IMR-90 (cell line): Measurements from ENCODE around the gene DENND2D. TPM values are rescaled to one million over a fixed set of nuclear protein-coding genes. Genes with fewer than 3 reads are reported as not detected.
A peak's percentile ranks its signal among the peaks of the same experiment; 100 is the strongest.

Source experiments
- ATAC-seq: fragments of 200-7000 bp; cut with Tn5 transposase; 2 replicates; pipeline ENCODE4 v1.9.1; 2020; ENCODE audit warnings: low read depth, mild to moderate bottlenecking, moderate library complexity
- BruUV-seq: library from RNA; stranded (reverse); fragments of 400-500 nt; replicated peaks from 2 replicates; lab custom pipeline; 2021; lab: Mats Ljungman, UMichigan
- CTCF ChIA-PET: fragments of 300-600 bp; formaldehyde crosslinking; extraction: SDS; loops from one replicate; lab custom pipeline; 2021; ENCODE audit warnings: antibody characterized with exemption; lab: Yijun Ruan, JAX
- POLR2A ChIA-PET: fragments of 300-600 bp; sonication (Branson Sonifier 250); formaldehyde crosslinking; loops from one replicate; lab custom pipeline; 2022; ENCODE audit warnings: antibody characterized with exemption; ENCODE audit not compliant: unreplicated experiment; lab: Charles Lee
- DNase-seq: peaks from one replicate; pipeline ENCODE4 v3.0.0; 2013
- H2AFZ ChIP-seq: replicated peaks from 2 replicates; pipeline ENCODE3; 2013; ENCODE audit warnings: low read length, mild to moderate bottlenecking; ENCODE audit not compliant: poor library complexity
- H2AK5ac ChIP-seq: 2 replicates; pipeline ENCODE4 v1.6.1; 2013; ENCODE audit warnings: low read depth, low read length, inconsistent platforms
- H2AK9ac ChIP-seq: replicated peaks from 2 replicates; pipeline ENCODE3; 2013; ENCODE audit warnings: mild to moderate bottlenecking, low read depth, low read length, moderate library complexity; ENCODE audit not compliant: poor library complexity
- H2BK120ac ChIP-seq: 2 replicates; pipeline ENCODE4 v1.6.1; 2013; ENCODE audit warnings: low read depth, low read length, inconsistent platforms
- H2BK15ac ChIP-seq: 3 replicates; pipeline ENCODE4 v1.6.1; 2013; ENCODE audit warnings: low read depth, low read length, inconsistent platforms
- H2BK20ac ChIP-seq: 2 replicates; pipeline ENCODE4 v1.6.1; 2013; ENCODE audit warnings: low read depth, mild to moderate bottlenecking, inconsistent platforms, low read length, moderate library complexity
- H2BK5ac ChIP-seq: 2 replicates; pipeline ENCODE4 v1.6.1; 2013; ENCODE audit warnings: mild to moderate bottlenecking, low read depth, low read length, inconsistent platforms; ENCODE audit not compliant: poor library complexity, severe bottlenecking
- H3K14ac ChIP-seq: replicated peaks from 2 replicates; pipeline ENCODE4 v1.6.1; 2013; ENCODE audit warnings: low read depth, low read length, inconsistent platforms
- H3K18ac ChIP-seq: 2 replicates; pipeline ENCODE4 v1.6.1; 2013; ENCODE audit warnings: low read depth, low read length, control low read depth
- H3K23ac ChIP-seq: 2 replicates; pipeline ENCODE4 v1.6.1; 2013; ENCODE audit warnings: low read depth, low read length, inconsistent platforms
- H3K27ac ChIP-seq: 2 replicates; pipeline ENCODE4 v1.5.1; 2013; ENCODE audit warnings: mild to moderate bottlenecking, control low read depth, low read length; ENCODE audit not compliant: insufficient read depth
- H3K27me3 ChIP-seq: 2 replicates; pipeline ENCODE4 v1.6.1; 2013; ENCODE audit warnings: low read length; ENCODE audit not compliant: control insufficient read depth, insufficient read depth
- H3K36me3 ChIP-seq: 2 replicates; pipeline ENCODE4 v1.6.1; 2013; ENCODE audit warnings: low read length, mixed read lengths; ENCODE audit not compliant: control insufficient read depth, insufficient read depth
- H3K4ac ChIP-seq: 2 replicates; pipeline ENCODE4 v1.6.1; 2013; ENCODE audit warnings: low read depth, low read length, inconsistent platforms
- H3K4me1 ChIP-seq: 2 replicates; pipeline ENCODE4 v1.6.1; 2013; ENCODE audit warnings: low read length, mixed read lengths; ENCODE audit not compliant: control insufficient read depth, insufficient read depth
- H3K4me2 ChIP-seq: 2 replicates; pipeline ENCODE4 v1.6.1; 2013; ENCODE audit warnings: low read depth, mild to moderate bottlenecking, control low read depth, low read length, moderate library complexity
- H3K4me3 ChIP-seq: 2 replicates; pipeline ENCODE4 v1.5.1; 2013; ENCODE audit warnings: low read depth, mild to moderate bottlenecking, control low read depth, low read length, moderate library complexity; ENCODE audit not compliant: insufficient read depth
- H3K56ac ChIP-seq: 2 replicates; pipeline ENCODE4 v1.6.1; 2013; ENCODE audit warnings: low read length, inconsistent platforms; ENCODE audit not compliant: insufficient read depth; ENCODE audit errors: extremely low read depth
- H3K79me1 ChIP-seq, 2 experiments: 2 replicates each; pipeline ENCODE4 v1.6.1; 2013; ENCODE audit warnings: low read length in 2 of 2, inconsistent platforms in 1 of 2, low read depth in 1 of 2
- H3K9ac ChIP-seq: 2 replicates; pipeline ENCODE4 v1.6.1; 2013; ENCODE audit warnings: low read depth, low read length, control low read depth
- H3K9me1 ChIP-seq: 2 replicates; pipeline ENCODE4 v1.6.1; 2013; ENCODE audit warnings: low read length, inconsistent platforms; ENCODE audit not compliant: insufficient read depth
- H3K9me3 ChIP-seq: 2 replicates; pipeline ENCODE4 v1.6.1; 2013; ENCODE audit warnings: low read length; ENCODE audit not compliant: control insufficient read depth, insufficient read depth
- H4K20me1 ChIP-seq: 2 replicates; pipeline ENCODE4 v1.6.1; 2013; ENCODE audit warnings: low read length, inconsistent platforms; ENCODE audit not compliant: insufficient read depth
- H4K5ac ChIP-seq: 2 replicates; pipeline ENCODE4 v1.6.1; 2013; ENCODE audit warnings: mild to moderate bottlenecking, low read depth, low read length, control low read depth
- H4K8ac ChIP-seq, 2 experiments: 2 replicates each; pipeline ENCODE4 v1.6.1; 2013; ENCODE audit warnings: low read depth in 2 of 2, low read length in 2 of 2, control low read depth in 1 of 2, inconsistent platforms in 1 of 2
- H4K91ac ChIP-seq: 2 replicates; pipeline ENCODE4 v1.6.1; 2013; ENCODE audit warnings: low read depth, low read length, inconsistent platforms; ENCODE audit not compliant: insufficient read depth
- CEBPB ChIP-seq: IDR thresholded peaks from 2 replicates; pipeline ENCODE4 v1.6.1; 2012; ENCODE audit warnings: low read depth, low read length, improper control_type of control experiment
- MAZ ChIP-seq: IDR thresholded peaks from 2 replicates; pipeline ENCODE4 v1.6.1; 2012; ENCODE audit warnings: low read depth, mild to moderate bottlenecking, low read length, improper control_type of control experiment, moderate library complexity, borderline replicate concordance
- MXI1 ChIP-seq: IDR thresholded peaks from 2 replicates; pipeline ENCODE4 v1.6.1; 2012; ENCODE audit warnings: low read depth, mild to moderate bottlenecking, low read length, moderate library complexity, borderline replicate concordance
- POLR2A ChIP-seq: IDR thresholded peaks from 2 replicates; pipeline ENCODE4 v1.6.1; 2012; ENCODE audit warnings: mild to moderate bottlenecking, low read depth, low read length
- RAD21 ChIP-seq: IDR thresholded peaks from 2 replicates; pipeline ENCODE4 v1.6.1; 2012; ENCODE audit warnings: low read length, improper control_type of control experiment
- WGBS, 2 experiments: methylation state at CpG; one replicate each; pipeline versions ENCODE4 v1.1.5 to v1.1.7; 2013; ENCODE audit warnings: missing lambda C conversion rate in 2 of 2; ENCODE audit not compliant: insufficient read length in 1 of 2; ENCODE audit errors: extremely low coverage in 2 of 2; 5-methylcytosine and 5-hydroxymethylcytosine counted together
- dilution Hi-C: fragments of 300-500 bp; cut with HindIII; formaldehyde crosslinking; loops from one replicate; pipeline ENCODE4 v1.14.3; 2018; ENCODE audit warnings: low sequenced_read_pairs; ENCODE audit not compliant: unreplicated experiment
- in situ Hi-C: fragments of 300-500 bp; cut with MboI; formaldehyde crosslinking; loops from 3 replicates; pipeline ENCODE4 v1.14.3; 2019; ENCODE audit warnings: low sequenced_read_pairs, inconsistent platforms, mixed read lengths
- intact Hi-C: fragments of 100-400 bp; cut with micrococcal nuclease; formaldehyde crosslinking; loops from 2 replicates; pipeline ENCODE4 v1.10.0; 2022
- polyA plus RNA-seq, 3 experiments: library from polyadenylated mRNA; depleted of rRNA; stranded (reverse); fragments of >200 nt; gene quantifications; 2 replicates each; pipeline ENCODE4 v1.2.3, GENCODE V29; 2012; ENCODE audit warnings: low replicate concordance in 1 of 3
- total RNA-seq: library from RNA; depleted of rRNA; stranded (reverse); fragments of >200 nt; gene quantifications from 2 replicates; pipeline ENCODE4 v1.2.3, GENCODE V29; 2012
- TF ChIP-seq, protein P1 (sequence below): conservative IDR thresholded peaks from 2 replicates; pipeline ENCODE4 v1.5.1; 2012; ENCODE audit warnings: mild to moderate bottlenecking, low read depth, low read length, improper control_type of control experiment
- TF ChIP-seq, protein P2 (sequence below): fragments of 150-350 bp; IDR thresholded peaks from 2 replicates; pipeline ENCODE4 v1.6.1; 2017; ENCODE audit warnings: mild to moderate bottlenecking, antibody characterized with exemption, low read length, low read depth

DENND2D gene
- total and polyA plus RNA-seq, 2 of the 4 experiments (the other 2 are of a cell fraction), result 0.86 to 0.90 TPM

DNA sequence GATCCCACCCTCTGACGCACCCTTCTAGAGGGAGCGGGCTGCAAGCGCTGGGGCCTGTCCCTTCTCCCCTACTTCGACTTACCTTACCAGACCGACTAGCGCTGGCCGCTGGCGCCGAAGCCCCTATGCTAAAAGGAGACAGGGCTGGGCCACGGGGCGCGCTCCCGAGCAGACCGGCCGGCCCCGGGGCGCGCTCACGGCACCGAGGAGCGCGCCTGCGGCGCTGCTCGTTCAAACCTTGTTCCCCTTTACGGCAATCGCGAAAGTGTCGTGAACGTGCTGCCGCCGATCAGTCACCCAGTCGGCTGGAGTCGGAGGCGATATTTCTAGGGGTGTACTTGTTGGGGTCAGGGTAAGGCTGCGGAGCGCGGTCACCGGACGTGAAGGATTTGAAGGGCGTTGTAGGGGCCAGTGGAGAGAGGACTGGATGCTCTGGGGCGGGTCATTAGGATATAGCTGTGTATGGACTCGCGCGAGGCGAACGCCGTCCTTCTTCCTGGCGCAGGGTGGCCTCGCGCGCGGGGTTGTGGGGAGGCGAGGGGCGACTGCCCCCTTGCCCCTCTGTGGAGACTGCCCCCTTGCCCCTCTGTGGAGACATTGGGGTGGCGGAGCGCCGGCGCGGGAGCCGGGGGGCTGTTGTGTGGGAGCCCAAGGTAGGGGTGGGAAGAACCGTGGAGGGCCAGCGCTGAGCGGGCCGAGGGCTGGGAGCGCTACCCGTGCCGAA is 60.3 kb downstream of the DENND2D start, which contains the start of the genes CEPT1 and DRAM2:
CEPT1 (plus strand) TSS at position 268 of the 724 bp plus-strand sequence. CDS start 7,492 bp downstream, outside the sequence.
DRAM2 (minus strand) TSS at position 138 of the 724 bp plus-strand sequence. CDS start 8,539 bp downstream, outside the sequence.
- CTCF ChIA-PET, result no interaction called here
- Histone ChIP-seq H2BK120ac (peak within 1 kb of the TSS; percentile 79), H2BK20ac (peak within 1 kb of the TSS; percentile 69), H3K9ac (peak within 1 kb of the TSS; percentile 96), H4K5ac (peak within 1 kb of the TSS; percentile 89), H3K23ac (peak within 1 kb of the TSS; percentile 99), H4K8ac (peak within 1 kb of the TSS; percentile 43 to 95), H3K9me1 (no peaks in the 10 kb centered on the region), H3K4me1 (peaks cover 2% of the 10 kb centered on the region), H2BK15ac (peak within 1 kb of the TSS; percentile 38; the same call in 2 of the 3 replicates), H2BK5ac (peak within 1 kb of the TSS; percentile 96), H4K91ac (peak within 1 kb of the TSS; percentile 92), H3K27ac (peak within 1 kb of the TSS; percentile 88), H3K79me1 (peaks cover 3 to 44% of the 10 kb centered on the region in 2 experiments; a peak in 2 of 4 replicates), H3K14ac (peak within 1 kb of the TSS; percentile 98), H2AFZ (peak within 1 kb of the TSS; percentile 100), H3K36me3 (peaks cover under 1% of the 10 kb centered on the region; the same call in 1 of the 2 replicates), H4K20me1 (0 out of 2 replicates have a peak, but pooled peaks cover 6% of the 10 kb centered on the region), H3K4me3 (peak within 1 kb of the TSS; percentile 77), H3K56ac (peak within 1 kb of the TSS; percentile 93), H3K9me3 (no peaks in the 10 kb centered on the region), H3K4me2 (peak within 1 kb of the TSS; percentile 94), H3K27me3 (no peaks in the 10 kb centered on the region), H3K18ac (peak within 1 kb of the TSS; percentile 95), H2AK5ac (peak within 1 kb of the TSS; percentile 36; the same call in 1 of the 2 replicates), H3K4ac (peak within 1 kb of the TSS; percentile 93), H2AK9ac (peak within 1 kb of the TSS; percentile 63)
- in situ Hi-C loops (no loop called here), dilution Hi-C loops (no loop called here), intact Hi-C loops (loop anchor here (2.0 to 10.0 kb wide), 5 partner anchors 21 to 205 kb away; no protein-coding TSS in a partner anchor)
- peak; percentile 87 for ATAC-seq
- WGBS, 2 experiments, result 0% methylated on average over 28 of the region's 68 CpGs; no CpG with 5 or more reads in 1 of the 2 experiments
- no TSS peak for BruUV-seq
- POLR2A ChIA-PET, result no interaction called here
- peak; percentile 96 for DNase-seq
- TF ChIP-seq, protein P1, sequence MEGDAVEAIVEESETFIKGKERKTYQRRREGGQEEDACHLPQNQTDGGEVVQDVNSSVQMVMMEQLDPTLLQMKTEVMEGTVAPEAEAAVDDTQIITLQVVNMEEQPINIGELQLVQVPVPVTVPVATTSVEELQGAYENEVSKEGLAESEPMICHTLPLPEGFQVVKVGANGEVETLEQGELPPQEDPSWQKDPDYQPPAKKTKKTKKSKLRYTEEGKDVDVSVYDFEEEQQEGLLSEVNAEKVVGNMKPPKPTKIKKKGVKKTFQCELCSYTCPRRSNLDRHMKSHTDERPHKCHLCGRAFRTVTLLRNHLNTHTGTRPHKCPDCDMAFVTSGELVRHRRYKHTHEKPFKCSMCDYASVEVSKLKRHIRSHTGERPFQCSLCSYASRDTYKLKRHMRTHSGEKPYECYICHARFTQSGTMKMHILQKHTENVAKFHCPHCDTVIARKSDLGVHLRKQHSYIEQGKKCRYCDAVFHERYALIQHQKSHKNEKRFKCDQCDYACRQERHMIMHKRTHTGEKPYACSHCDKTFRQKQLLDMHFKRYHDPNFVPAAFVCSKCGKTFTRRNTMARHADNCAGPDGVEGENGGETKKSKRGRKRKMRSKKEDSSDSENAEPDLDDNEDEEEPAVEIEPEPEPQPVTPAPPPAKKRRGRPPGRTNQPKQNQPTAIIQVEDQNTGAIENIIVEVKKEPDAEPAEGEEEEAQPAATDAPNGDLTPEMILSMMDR, result no peak
- TF ChIP-seq CEBPB, result no peak
- TF ChIP-seq, protein P2, sequence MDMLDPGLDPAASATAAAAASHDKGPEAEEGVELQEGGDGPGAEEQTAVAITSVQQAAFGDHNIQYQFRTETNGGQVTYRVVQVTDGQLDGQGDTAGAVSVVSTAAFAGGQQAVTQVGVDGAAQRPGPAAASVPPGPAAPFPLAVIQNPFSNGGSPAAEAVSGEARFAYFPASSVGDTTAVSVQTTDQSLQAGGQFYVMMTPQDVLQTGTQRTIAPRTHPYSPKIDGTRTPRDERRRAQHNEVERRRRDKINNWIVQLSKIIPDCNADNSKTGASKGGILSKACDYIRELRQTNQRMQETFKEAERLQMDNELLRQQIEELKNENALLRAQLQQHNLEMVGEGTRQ, result no peak
- no peak for TF ChIP-seq RAD21
- TF ChIP-seq MXI1, result peak; percentile 40; the same call in 1 of the 2 replicates
- TF ChIP-seq MAZ, result no peak; the same call in 1 of the 2 replicates
- TF ChIP-seq POLR2A, result no peak
